Measurements from ENCODE around the gene CD46.

Gene CD46

GRCh38 chr1:207808322-207808705 is 56.5 kb downstream of the CD46 start:
- Histone ChIP-seq H2AFZ (ENCODE audit: low read depth, low read length, severe bottlenecking) (no peak overlapping the region), H4K20me1 (ENCODE audit: low read depth, low read length) (peaks cover 4% of the 10 kb centered on the region; the same call in 1 of the 2 replicates), H3K9ac (ENCODE audit: low read length) (no peak overlapping the region), H3K9me3 (ENCODE audit: insufficient read depth, low read length) (no peaks in the 10 kb centered on the region), H3F3A (ENCODE audit: insufficient read depth) (no peaks in the 10 kb centered on the region), H3K4me2 (ENCODE audit: low read depth, low read length, poor library complexity, severe bottlenecking) (no peak overlapping the region), H3K36me3 (ENCODE audit: low read length) (no peaks in the 10 kb centered on the region), H3K79me2 (ENCODE audit: insufficient read depth, low read length) (peaks cover 33% of the 10 kb centered on the region), H3K9me2 (replicated peaks; ENCODE audit: insufficient read depth, low read length) (no peaks in the 10 kb centered on the region), H3K4me3 (ENCODE audit: insufficient read depth, low read length, poor library complexity, severe bottlenecking) (no peak overlapping the region), H3K27me3 (ENCODE audit: low read length) (no peaks in the 10 kb centered on the region), H3K27ac (ENCODE audit: low read depth, low read length) (no peak overlapping the region)
- TF ChIP-seq EZH2phosphoT487 (conservative IDR thresholded peaks at IDR 0.05; ENCODE audit: low read length), result no peak
- TF ChIP-seq, protein P1, sequence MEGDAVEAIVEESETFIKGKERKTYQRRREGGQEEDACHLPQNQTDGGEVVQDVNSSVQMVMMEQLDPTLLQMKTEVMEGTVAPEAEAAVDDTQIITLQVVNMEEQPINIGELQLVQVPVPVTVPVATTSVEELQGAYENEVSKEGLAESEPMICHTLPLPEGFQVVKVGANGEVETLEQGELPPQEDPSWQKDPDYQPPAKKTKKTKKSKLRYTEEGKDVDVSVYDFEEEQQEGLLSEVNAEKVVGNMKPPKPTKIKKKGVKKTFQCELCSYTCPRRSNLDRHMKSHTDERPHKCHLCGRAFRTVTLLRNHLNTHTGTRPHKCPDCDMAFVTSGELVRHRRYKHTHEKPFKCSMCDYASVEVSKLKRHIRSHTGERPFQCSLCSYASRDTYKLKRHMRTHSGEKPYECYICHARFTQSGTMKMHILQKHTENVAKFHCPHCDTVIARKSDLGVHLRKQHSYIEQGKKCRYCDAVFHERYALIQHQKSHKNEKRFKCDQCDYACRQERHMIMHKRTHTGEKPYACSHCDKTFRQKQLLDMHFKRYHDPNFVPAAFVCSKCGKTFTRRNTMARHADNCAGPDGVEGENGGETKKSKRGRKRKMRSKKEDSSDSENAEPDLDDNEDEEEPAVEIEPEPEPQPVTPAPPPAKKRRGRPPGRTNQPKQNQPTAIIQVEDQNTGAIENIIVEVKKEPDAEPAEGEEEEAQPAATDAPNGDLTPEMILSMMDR (IDR thresholded peaks at IDR 0.05; ENCODE audit: insufficient read depth, low read length, poor library complexity, severe bottlenecking), result no peak

GRCh38 chr1:207808911-207809555 is 57.2 kb downstream of the CD46 start:
- peaks cover 4% of the 10 kb centered on the region; the same call in 1 of the 2 replicates for H4K20me1 ChIP-seq (ENCODE audit: low read depth, low read length)
- H3K79me2 ChIP-seq (ENCODE audit: insufficient read depth, low read length), result peaks cover 39% of the 10 kb centered on the region
- H3K27ac ChIP-seq (ENCODE audit: low read depth, low read length), result no peak overlapping the region

DNA sequence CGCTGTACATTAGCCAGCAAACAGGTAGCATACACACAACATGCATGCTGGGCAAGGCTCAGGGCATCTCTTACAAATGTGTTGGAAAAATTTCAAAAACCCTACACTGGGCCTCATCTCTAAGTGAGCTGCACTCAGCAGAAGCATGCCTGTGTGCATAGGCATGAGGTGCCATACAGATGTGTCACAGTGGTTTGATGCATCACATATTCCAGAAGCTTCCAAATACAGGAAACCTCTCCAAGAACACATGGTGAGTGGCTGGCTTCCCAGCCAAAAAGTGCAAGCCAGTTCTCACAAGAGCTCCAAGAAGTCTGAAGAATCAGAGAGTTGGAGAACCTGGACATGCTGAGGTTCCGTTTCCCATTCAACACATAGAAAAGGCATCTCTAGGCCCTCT is 58.3 kb downstream of the CD46 start:
- Histone ChIP-seq H3F3A (ENCODE audit: insufficient read depth) (no peaks in the 10 kb centered on the region), H3K4me3 (ENCODE audit: insufficient read depth, low read length, poor library complexity, severe bottlenecking) (no peak overlapping the region), H3K4me2 (ENCODE audit: low read depth, low read length, poor library complexity, severe bottlenecking) (no peak overlapping the region), H3K36me3 (ENCODE audit: low read length) (no peaks in the 10 kb centered on the region; the same call in 1 of the 2 replicates), H3K9me2 (replicated peaks; ENCODE audit: insufficient read depth, low read length) (no peaks in the 10 kb centered on the region), H3K9me3 (ENCODE audit: insufficient read depth, low read length) (no peaks in the 10 kb centered on the region), H3K27ac (ENCODE audit: low read depth, low read length) (no peak overlapping the region), H3K27me3 (ENCODE audit: low read length) (no peaks in the 10 kb centered on the region), H3K79me2 (ENCODE audit: insufficient read depth, low read length) (peaks cover 44% of the 10 kb centered on the region), H4K20me1 (ENCODE audit: low read depth, low read length) (peaks cover 4% of the 10 kb centered on the region; the same call in 1 of the 2 replicates), H3K9ac (ENCODE audit: low read length) (no peak overlapping the region), H2AFZ (ENCODE audit: low read depth, low read length, severe bottlenecking) (no peak overlapping the region)
- TF ChIP-seq, protein P1 (IDR thresholded peaks at IDR 0.05; ENCODE audit: insufficient read depth, low read length, poor library complexity, severe bottlenecking), result no peak
- no peak for TF ChIP-seq EZH2phosphoT487 (conservative IDR thresholded peaks at IDR 0.05; ENCODE audit: low read length)

More at GRCh38 chr1:207808911-207809555, 57.2 kb downstream of the CD46 start:
- H3K9me2 ChIP-seq (replicated peaks; ENCODE audit: insufficient read depth, low read length), result no peaks in the 10 kb centered on the region
- H3K27me3 ChIP-seq (ENCODE audit: low read length), result no peaks in the 10 kb centered on the region
- no peak overlapping the region for H2AFZ ChIP-seq (ENCODE audit: low read depth, low read length, severe bottlenecking)
- H3K4me3 ChIP-seq (ENCODE audit: insufficient read depth, low read length, poor library complexity, severe bottlenecking), result no peak overlapping the region
- no peaks in the 10 kb centered on the region for H3K9me3 ChIP-seq (ENCODE audit: insufficient read depth, low read length)
- no peaks in the 10 kb centered on the region for H3K36me3 ChIP-seq (ENCODE audit: low read length)
- H3K4me2 ChIP-seq (ENCODE audit: low read depth, low read length, poor library complexity, severe bottlenecking), result no peak overlapping the region
- no peaks in the 10 kb centered on the region for H3F3A ChIP-seq (ENCODE audit: insufficient read depth)
- no peak overlapping the region for H3K9ac ChIP-seq (ENCODE audit: low read length)
- TF ChIP-seq EZH2phosphoT487 (conservative IDR thresholded peaks at IDR 0.05; ENCODE audit: low read length), result no peak
- TF ChIP-seq, protein P1 (IDR thresholded peaks at IDR 0.05; ENCODE audit: insufficient read depth, low read length, poor library complexity, severe bottlenecking), result no peak

Data from SU-DHL-6 (cell line).